GM20000 (cell line): ENCODE data around the gene PMIS2.

Experiments
- DNase-seq: peaks from one replicate; pipeline ENCODE4 v3.0.0; 2012; ENCODE audit warnings: low spot score
- CTCF ChIP-seq: IDR thresholded peaks from 2 replicates; pipeline ENCODE4 v1.5.1; 2012; ENCODE audit warnings: mild to moderate bottlenecking, control low read depth; ENCODE audit errors: extremely low read depth, missing control alignments

PMIS2 gene

GRCh38 chr19:35622750-35623149 is 36.8 kb downstream of the PMIS2 start:
- no peak for DNase-seq
- TF ChIP-seq CTCF: no peak

GRCh38 chr19:35623327-35624010 is 37.5 kb downstream of the PMIS2 start:
- DNase-seq: no peak
- no peak for TF ChIP-seq CTCF

GRCh38 chr19:35628264-35628564 is 42.2 kb downstream of the PMIS2 start:
- DNase-seq: no peak
- TF ChIP-seq CTCF: no peak

GRCh38 chr19:35628565-35629331 is 42.8 kb downstream of the PMIS2 start, which contains the start of gene RBM42:
Gene RBM42, plus strand, starts transcription at chr19:35629036. Its CDS starts 118 bp downstream, at chr19:35629154.
- no peak for TF ChIP-seq CTCF
- peak; percentile 99 for DNase-seq

GRCh38 chr19:35629332-35629633 is 43.3 kb downstream of the PMIS2 start:
- no peak for DNase-seq
- no peak for TF ChIP-seq CTCF

- no peak for DNase-seq
Measured at GRCh38 chr19:35633727-35634440, 47.9 kb downstream of the PMIS2 start.

More at GRCh38 chr19:35633727-35634440, 47.9 kb downstream of the PMIS2 start:
- no peak for TF ChIP-seq CTCF
